ENCODE results near the gene SLC9A9.

The SLC9A9 gene

DNA sequence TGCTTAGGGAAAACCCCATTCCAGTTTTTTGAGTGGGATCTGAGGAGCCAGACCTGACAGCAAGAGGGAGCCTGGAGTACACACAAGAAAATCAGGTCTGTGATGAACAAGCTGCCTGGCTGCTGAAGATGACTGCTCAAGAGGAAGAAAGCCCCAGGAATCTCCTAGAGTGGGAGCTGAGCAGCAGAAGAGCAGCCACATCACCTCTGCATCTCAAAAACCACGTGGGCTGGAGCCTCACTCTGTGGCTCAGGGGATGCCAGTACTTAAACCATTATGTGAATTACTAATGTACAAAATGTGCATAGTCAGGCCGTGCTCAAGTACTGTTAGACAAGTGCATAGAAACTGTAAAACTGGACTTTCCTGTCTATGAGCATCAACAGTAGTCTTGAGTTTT lies 52.4 kb downstream of the SLC9A9 start:
- no peak for TF ChIP-seq SPI1 (IDR thresholded peaks at IDR 0.05; ENCODE audit: borderline replicate concordance, low read depth)
- Histone ChIP-seq H3K27ac (replicated peaks) (no peak overlapping the region), H3K27me3 (ENCODE audit: insufficient read depth, poor library complexity, severe bottlenecking) (no peaks in the 10 kb centered on the region), H3K4me3 (replicated peaks; ENCODE audit: insufficient read depth, low read length) (no peak overlapping the region)
- DNase-seq (ENCODE audit: low read depth in 1 of 2, low spot score in 1 of 2), result no peak

- TF ChIP-seq REST (IDR thresholded peaks at IDR 0.05; ENCODE audit: insufficient replicate concordance, low read depth) (no peak), GABPA (IDR thresholded peaks at IDR 0.05; ENCODE audit: low read depth) (no peak), POLR2AphosphoS5 (IDR thresholded peaks at IDR 0.05; ENCODE audit: low read depth) (no peak), SPI1 (IDR thresholded peaks at IDR 0.05; ENCODE audit: borderline replicate concordance, low read depth) (no peak)
- TF ChIP-seq, protein P1, sequence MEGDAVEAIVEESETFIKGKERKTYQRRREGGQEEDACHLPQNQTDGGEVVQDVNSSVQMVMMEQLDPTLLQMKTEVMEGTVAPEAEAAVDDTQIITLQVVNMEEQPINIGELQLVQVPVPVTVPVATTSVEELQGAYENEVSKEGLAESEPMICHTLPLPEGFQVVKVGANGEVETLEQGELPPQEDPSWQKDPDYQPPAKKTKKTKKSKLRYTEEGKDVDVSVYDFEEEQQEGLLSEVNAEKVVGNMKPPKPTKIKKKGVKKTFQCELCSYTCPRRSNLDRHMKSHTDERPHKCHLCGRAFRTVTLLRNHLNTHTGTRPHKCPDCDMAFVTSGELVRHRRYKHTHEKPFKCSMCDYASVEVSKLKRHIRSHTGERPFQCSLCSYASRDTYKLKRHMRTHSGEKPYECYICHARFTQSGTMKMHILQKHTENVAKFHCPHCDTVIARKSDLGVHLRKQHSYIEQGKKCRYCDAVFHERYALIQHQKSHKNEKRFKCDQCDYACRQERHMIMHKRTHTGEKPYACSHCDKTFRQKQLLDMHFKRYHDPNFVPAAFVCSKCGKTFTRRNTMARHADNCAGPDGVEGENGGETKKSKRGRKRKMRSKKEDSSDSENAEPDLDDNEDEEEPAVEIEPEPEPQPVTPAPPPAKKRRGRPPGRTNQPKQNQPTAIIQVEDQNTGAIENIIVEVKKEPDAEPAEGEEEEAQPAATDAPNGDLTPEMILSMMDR (IDR thresholded peaks at IDR 0.05; ENCODE audit: insufficient read depth, low read length), result no peak
- Histone ChIP-seq H3K4me3 (replicated peaks; ENCODE audit: insufficient read depth, low read length) (no peak overlapping the region), H3K27ac (replicated peaks) (no peak overlapping the region), H3K27me3 (ENCODE audit: insufficient read depth, poor library complexity, severe bottlenecking) (no peaks in the 10 kb centered on the region)
- DNase-seq (ENCODE audit: low read depth in 1 of 2, low spot score in 1 of 2), result no peak
Observed at GRCh38 chr3:143794793-143795462, 53.3 kb downstream of the SLC9A9 start.

DNA sequence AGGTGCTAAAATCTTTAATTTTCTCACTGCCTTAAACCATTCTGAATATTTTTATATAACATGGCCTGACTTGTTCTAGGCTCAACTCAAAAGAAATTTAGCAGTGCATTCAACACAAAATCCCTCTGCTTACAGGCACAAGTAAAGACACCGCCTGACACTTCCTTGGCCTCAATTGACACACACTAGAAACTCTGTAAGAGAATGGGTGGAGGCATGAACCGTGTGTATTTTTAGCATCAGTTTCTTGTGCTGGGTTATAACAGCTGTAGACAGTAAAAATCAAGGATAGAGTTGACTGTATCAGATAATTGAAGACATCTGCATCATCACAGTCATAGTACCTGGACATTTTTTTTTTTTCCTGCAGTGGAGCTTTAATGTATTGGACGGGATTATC lies 54.3 kb downstream of the SLC9A9 start:
- Histone ChIP-seq H3K27me3 (ENCODE audit: insufficient read depth, poor library complexity, severe bottlenecking) (no peaks in the 10 kb centered on the region), H3K27ac (replicated peaks) (no peak overlapping the region), H3K4me3 (replicated peaks; ENCODE audit: insufficient read depth, low read length) (no peak overlapping the region)
- no peak for DNase-seq (ENCODE audit: low read depth in 1 of 2, low spot score in 1 of 2)
- TF ChIP-seq SPI1 (IDR thresholded peaks at IDR 0.05; ENCODE audit: borderline replicate concordance, low read depth) (no peak), GABPA (IDR thresholded peaks at IDR 0.05; ENCODE audit: low read depth) (no peak), REST (IDR thresholded peaks at IDR 0.05; ENCODE audit: insufficient replicate concordance, low read depth) (no peak), POLR2AphosphoS5 (IDR thresholded peaks at IDR 0.05; ENCODE audit: low read depth) (no peak)
- TF ChIP-seq, protein P1 (IDR thresholded peaks at IDR 0.05; ENCODE audit: insufficient read depth, low read length), result no peak

GRCh38 chr3:143791386-143791785 lies 56.9 kb downstream of the SLC9A9 start:
- Histone ChIP-seq H3K4me3 (replicated peaks; ENCODE audit: insufficient read depth, low read length) (no peak overlapping the region), H3K27me3 (ENCODE audit: insufficient read depth, poor library complexity, severe bottlenecking) (no peaks in the 10 kb centered on the region), H3K27ac (replicated peaks) (no peak overlapping the region)
- TF ChIP-seq, protein P1 (IDR thresholded peaks at IDR 0.05; ENCODE audit: insufficient read depth, low read length), result no peak
- TF ChIP-seq REST (IDR thresholded peaks at IDR 0.05; ENCODE audit: insufficient replicate concordance, low read depth) (no peak), POLR2AphosphoS5 (IDR thresholded peaks at IDR 0.05; ENCODE audit: low read depth) (no peak), SPI1 (IDR thresholded peaks at IDR 0.05; ENCODE audit: borderline replicate concordance, low read depth) (no peak), GABPA (IDR thresholded peaks at IDR 0.05; ENCODE audit: low read depth) (no peak)
- no peak for DNase-seq (ENCODE audit: low read depth in 1 of 2, low spot score in 1 of 2)

Data from HL-60 (cell line).